ENCODE results near the gene TSPAN9. TPM values are rescaled to one million over a fixed set of nuclear protein-coding genes. Genes with fewer than 3 reads are reported as not detected.
A peak's percentile ranks its signal among the peaks of the same experiment; 100 is the strongest.

TSPAN9 gene
- total and polyA plus RNA-seq, 9 of the 15 experiments (the other 6 are each of a cell fraction or from before 2014, with no cell fraction given): 0.23 to 2.1 (median 0.60) TPM; not detected in 2

DNA sequence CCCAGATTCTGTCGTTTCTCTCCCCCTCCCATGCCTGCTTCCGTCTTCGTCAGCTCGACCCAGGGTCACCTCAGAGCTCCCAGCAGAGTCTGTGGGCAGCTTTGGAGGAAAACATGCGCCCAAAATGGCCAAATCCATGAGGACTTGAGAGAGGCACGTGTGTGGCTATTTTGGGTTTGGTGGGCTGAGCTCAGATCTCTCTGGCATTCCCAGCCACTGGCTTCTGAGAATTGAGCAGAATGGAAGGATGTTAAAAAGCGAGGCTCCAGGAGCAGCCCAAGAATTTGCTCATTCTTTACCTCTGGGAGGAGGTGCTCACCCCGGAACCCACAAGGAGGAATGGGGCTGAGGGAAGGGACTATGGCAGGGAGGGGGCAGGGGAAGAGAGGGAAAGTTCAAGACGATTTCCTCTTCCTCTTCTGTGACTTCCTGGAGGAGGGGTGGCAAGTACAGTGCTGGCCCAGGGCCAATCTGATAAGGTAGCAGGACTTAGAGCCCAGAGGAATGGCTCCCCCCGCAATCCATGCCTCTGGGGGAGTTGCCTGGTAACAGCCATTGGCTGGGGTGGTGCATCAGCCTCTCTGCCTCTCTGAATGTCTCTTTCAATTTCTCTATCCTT, 20.1 kb downstream of the TSPAN9 start:
- H3K4me2 ChIP-seq (ENCODE audit: insufficient read depth, low read length): 0 out of 2 replicates have a peak overlapping the region, but pooled peaks have one; percentile 11
- no TSS peak for BruUV-seq (replicated peaks)
- H3K9me3 ChIP-seq (replicated peaks; ENCODE audit: control insufficient read depth, insufficient read depth, low read depth, low read length): no peaks in the 10 kb centered on the region
- H3K4me3 ChIP-seq: no peak overlapping the region
- H3K79me2 ChIP-seq (ENCODE audit: control insufficient read depth, insufficient read depth, low read length): no peaks in the 10 kb centered on the region
- no peak overlapping the region for H3K27ac ChIP-seq (ENCODE audit: extremely low read depth, low read depth, low read length)
- WGBS (ENCODE audit: insufficient coverage, low coverage, missing lambda C conversion rate): 11% methylated on average over 9 of the region's 10 CpGs
- H4K20me1 ChIP-seq (replicated peaks; ENCODE audit: control insufficient read depth, insufficient read depth, low read length): no peaks in the 10 kb centered on the region
- intact Hi-C loops (cut with micrococcal nuclease): no loop called here
- H3K36me3 ChIP-seq (ENCODE audit: control insufficient read depth, insufficient read depth, low read length): no peaks in the 10 kb centered on the region
- DNase-seq (ENCODE audit: extremely low read depth in 1 of 4, low spot score in 3 of 4) (peak; percentile 59 to 71 (median 68)), FAIRE-seq (no peak), ATAC-seq (peak; percentile 85)
- ChIA-PET CTCF (ENCODE audit: low intra/inter-chr PET ratio) (no interaction called here), POLR2A (interaction anchor here (0.6 kb wide), 1 partner anchor 78 kb away, joined by 3 read pairs; no protein-coding TSS in a partner anchor)
- peaks cover 0 to 19% of the 10 kb centered on the region in 2 experiments; a peak in 2 of 5 replicates for H3K27me3 ChIP-seq (ENCODE audit: control insufficient read depth in 2 of 2, insufficient read depth in 2 of 2, low read length in 2 of 2)
- no peak overlapping the region for H3K9ac ChIP-seq (ENCODE audit: insufficient read depth in 1 of 2, low read depth in 2 of 2, low read length in 2 of 2)
- no peaks in the 10 kb centered on the region; a peak in 1 of 5 replicates for H3K4me1 ChIP-seq (replicated peaks in 1 of 2; ENCODE audit: control insufficient read depth in 2 of 2, insufficient read depth in 2 of 2, low read length in 2 of 2)
- H3K9me1 ChIP-seq (ENCODE audit: control insufficient read depth, insufficient read depth, low read length): no peaks in the 10 kb centered on the region
- in situ Hi-C loops (cut with MboI): no loop called here
- peak overlapping the region; percentile 55; the same call in 1 of the 2 replicates for H2AFZ ChIP-seq (ENCODE audit: low read depth, low read length)
- TF ChIP-seq, protein P1, sequence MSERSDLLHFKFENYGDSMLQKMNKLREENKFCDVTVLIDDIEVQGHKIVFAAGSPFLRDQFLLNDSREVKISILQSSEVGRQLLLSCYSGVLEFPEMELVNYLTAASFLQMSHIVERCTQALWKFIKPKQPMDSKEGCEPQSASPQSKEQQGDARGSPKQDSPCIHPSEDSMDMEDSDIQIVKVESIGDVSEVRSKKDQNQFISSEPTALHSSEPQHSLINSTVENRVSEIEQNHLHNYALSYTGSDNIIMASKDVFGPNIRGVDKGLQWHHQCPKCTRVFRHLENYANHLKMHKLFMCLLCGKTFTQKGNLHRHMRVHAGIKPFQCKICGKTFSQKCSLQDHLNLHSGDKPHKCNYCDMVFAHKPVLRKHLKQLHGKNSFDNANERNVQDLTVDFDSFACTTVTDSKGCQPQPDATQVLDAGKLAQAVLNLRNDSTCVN (CRISPR knock-in tag; IDR thresholded peaks at IDR 0.05): no peak
- TF ChIP-seq, protein P2, sequence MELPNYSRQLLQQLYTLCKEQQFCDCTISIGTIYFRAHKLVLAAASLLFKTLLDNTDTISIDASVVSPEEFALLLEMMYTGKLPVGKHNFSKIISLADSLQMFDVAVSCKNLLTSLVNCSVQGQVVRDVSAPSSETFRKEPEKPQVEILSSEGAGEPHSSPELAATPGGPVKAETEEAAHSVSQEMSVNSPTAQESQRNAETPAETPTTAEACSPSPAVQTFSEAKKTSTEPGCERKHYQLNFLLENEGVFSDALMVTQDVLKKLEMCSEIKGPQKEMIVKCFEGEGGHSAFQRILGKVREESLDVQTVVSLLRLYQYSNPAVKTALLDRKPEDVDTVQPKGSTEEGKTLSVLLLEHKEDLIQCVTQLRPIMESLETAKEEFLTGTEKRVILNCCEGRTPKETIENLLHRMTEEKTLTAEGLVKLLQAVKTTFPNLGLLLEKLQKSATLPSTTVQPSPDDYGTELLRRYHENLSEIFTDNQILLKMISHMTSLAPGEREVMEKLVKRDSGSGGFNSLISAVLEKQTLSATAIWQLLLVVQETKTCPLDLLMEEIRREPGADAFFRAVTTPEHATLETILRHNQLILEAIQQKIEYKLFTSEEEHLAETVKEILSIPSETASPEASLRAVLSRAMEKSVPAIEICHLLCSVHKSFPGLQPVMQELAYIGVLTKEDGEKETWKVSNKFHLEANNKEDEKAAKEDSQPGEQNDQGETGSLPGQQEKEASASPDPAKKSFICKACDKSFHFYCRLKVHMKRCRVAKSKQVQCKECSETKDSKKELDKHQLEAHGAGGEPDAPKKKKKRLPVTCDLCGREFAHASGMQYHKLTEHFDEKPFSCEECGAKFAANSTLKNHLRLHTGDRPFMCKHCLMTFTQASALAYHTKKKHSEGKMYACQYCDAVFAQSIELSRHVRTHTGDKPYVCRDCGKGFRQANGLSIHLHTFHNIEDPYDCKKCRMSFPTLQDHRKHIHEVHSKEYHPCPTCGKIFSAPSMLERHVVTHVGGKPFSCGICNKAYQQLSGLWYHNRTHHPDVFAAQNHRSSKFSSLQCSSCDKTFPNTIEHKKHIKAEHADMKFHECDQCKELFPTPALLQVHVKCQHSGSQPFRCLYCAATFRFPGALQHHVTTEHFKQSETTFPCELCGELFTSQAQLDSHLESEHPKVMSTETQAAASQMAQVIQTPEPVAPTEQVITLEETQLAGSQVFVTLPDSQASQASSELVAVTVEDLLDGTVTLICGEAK (IDR thresholded peaks at IDR 0.05): peak; percentile 74
- TF ChIP-seq, protein P2 (CRISPR knock-in tag; IDR thresholded peaks at IDR 0.05): no peak
- TF ChIP-seq HNRNPK (IDR thresholded peaks at IDR 0.05; ENCODE audit: low read depth, low read length, poor library complexity, severe bottlenecking) (no peak), GABPA (tag; conservative IDR thresholded peaks at IDR 0.05; ENCODE audit: low read depth) (peak; percentile 72), ETV1 (tag; conservative IDR thresholded peaks at IDR 0.05; ENCODE audit: low read depth) (peak; percentile 46; the same call in 1 of the 2 replicates), PCBP2 (IDR thresholded peaks at IDR 0.05; ENCODE audit: low read depth, low read length, poor library complexity, severe bottlenecking) (no peak), EHMT2 (IDR thresholded peaks at IDR 0.05) (peak; percentile 13; the same call in 1 of the 2 replicates), SOX6 (IDR thresholded peaks at IDR 0.05) (no peak), MCM2 (IDR thresholded peaks at IDR 0.05; ENCODE audit: low read depth) (no peak), DPF2 (IDR thresholded peaks at IDR 0.05) (0 out of 2 replicates have a peak, but pooled peaks have one; percentile 19), ZNF263 (CRISPR knock-in tag; IDR thresholded peaks at IDR 0.05; ENCODE audit: borderline replicate concordance) (no peak)

All from K562 (cell line).